DLD1 (cell line): ENCODE results near the gene RNPS1.

Experiments
- in situ Hi-C: cut with HindIII; loops from 2 replicates; pipeline ENCODE4 v1.10.0; 2017; ENCODE audit warnings: low sequenced_read_pairs

Gene RNPS1

GRCh38 chr16:2216330-2216729 is 51.6 kb downstream of the RNPS1 start:
- in situ Hi-C loops, result no loop called here

- in situ Hi-C loops, result no loop called here
Observed at GRCh38 chr16:2214719-2214968, 53.3 kb downstream of the RNPS1 start, which contains the start of gene PGP. PGP (minus strand) TSS chr16:2214840; CDS start chr16:2214777, 63 bp downstream.

- in situ Hi-C loops, result no loop called here
Observed at GRCh38 chr16:2213817-2214718, 53.9 kb downstream of the RNPS1 start.

- in situ Hi-C loops, result no loop called here
Observed at GRCh38 chr16:2212362-2213324, 55.3 kb downstream of the RNPS1 start.

GRCh38 chr16:2211923-2212347 is 56.0 kb downstream of the RNPS1 start:
- in situ Hi-C loops, result no loop called here

- in situ Hi-C loops, result no loop called here
Observed at GRCh38 chr16:2210386-2211365, 57.2 kb downstream of the RNPS1 start, which contains the start of gene BRICD5. BRICD5 (minus strand) TSS chr16:2210863; CDS start chr16:2210833, 30 bp downstream.

- in situ Hi-C loops, result no loop called here
Observed at GRCh38 chr16:2210009-2210332, 58.0 kb downstream of the RNPS1 start.

GRCh38 chr16:2209258-2210008 is 58.5 kb downstream of the RNPS1 start:
- in situ Hi-C loops, result no loop called here

GRCh38 chr16:2208772-2209171 is 59.2 kb downstream of the RNPS1 start:
- in situ Hi-C loops, result no loop called here

GRCh38 chr16:2208308-2208707 is 59.6 kb downstream of the RNPS1 start:
- in situ Hi-C loops, result no loop called here

GRCh38 chr16:2207872-2208271 is 60.1 kb downstream of the RNPS1 start:
- in situ Hi-C loops, result no loop called here

- in situ Hi-C loops, result no loop called here
Observed at GRCh38 chr16:2206780-2207433, 61.0 kb downstream of the RNPS1 start.

GRCh38 chr16:2206420-2206779 is 61.5 kb downstream of the RNPS1 start:
- in situ Hi-C loops, result no loop called here

GRCh38 chr16:2205967-2206313 is 62.0 kb downstream of the RNPS1 start:
- in situ Hi-C loops, result no loop called here

GRCh38 chr16:2205104-2205966 is 62.6 kb downstream of the RNPS1 start, which contains the start of gene MLST8:
MLST8 (plus strand) TSS chr16:2205454; CDS start chr16:2206086, 632 bp downstream.
- in situ Hi-C loops, result no loop called here

- in situ Hi-C loops, result no loop called here
Observed at GRCh38 chr16:2204416-2205103, 63.4 kb downstream of the RNPS1 start.
